Measurements from ENCODE around the gene FAM76B. TPM values are rescaled to one million over a fixed set of nuclear protein-coding genes. Genes with fewer than 3 reads are reported as not detected.

Gene FAM76B
- total and polyA plus RNA-seq, 9 of the 15 experiments (the other 6 are each of a cell fraction or from before 2014, with no cell fraction given): 22.5 to 60.0 (median 35.0) TPM

DNA sequence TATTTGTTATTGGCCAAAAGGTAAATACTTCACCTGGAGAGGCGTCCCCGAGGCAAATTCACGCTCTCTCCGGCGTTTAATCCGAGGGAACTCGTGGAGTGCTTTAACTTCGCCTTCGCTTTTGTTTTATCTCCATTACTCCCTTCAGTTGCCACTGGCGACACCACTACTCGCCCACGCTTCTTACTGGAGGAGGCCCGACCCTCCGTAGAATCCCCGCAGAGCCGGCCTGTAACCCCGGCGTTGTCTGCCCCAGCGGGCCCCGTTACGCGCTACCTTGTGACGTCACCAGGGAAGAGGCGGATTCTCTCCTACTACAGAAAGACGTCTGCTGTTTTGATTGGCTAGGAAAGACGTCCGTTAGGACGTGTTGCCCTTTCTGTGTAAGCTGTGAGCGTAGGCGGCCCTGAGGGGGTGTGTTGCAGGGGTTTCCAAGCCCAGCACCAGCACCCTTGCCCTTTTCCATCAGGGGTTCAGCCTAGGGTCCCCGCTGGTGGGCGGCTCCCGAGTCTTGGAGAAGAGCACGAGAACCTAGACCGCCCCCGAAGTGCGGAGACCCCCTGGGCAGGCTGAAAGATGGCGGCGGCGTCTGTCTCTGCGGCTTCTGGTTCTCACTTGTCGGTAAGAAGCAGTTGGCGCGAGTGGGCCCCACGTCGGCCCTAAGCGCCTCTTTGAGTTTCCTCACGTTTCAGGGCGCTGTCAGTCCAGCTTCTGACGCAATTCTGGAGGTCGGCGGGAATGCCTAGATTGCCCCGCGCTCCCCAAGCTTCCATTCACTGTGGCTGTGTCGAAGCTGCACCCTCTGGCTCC lies 746 bp upstream of the FAM76B start, which contains the start of gene CEP57 (continued):
- peak; percentile 70 to 92 (median 86) for TF ChIP-seq YY1 (IDR thresholded peaks at IDR 0.05; ENCODE audit: borderline replicate concordance in 1 of 3, control insufficient read depth in 1 of 3, extremely low read depth in 1 of 3, insufficient read depth in 3 of 3, insufficient read length in 1 of 3, insufficient replicate concordance in 2 of 3, low read depth in 1 of 3, low read length in 2 of 3)
- TF ChIP-seq, protein P1, sequence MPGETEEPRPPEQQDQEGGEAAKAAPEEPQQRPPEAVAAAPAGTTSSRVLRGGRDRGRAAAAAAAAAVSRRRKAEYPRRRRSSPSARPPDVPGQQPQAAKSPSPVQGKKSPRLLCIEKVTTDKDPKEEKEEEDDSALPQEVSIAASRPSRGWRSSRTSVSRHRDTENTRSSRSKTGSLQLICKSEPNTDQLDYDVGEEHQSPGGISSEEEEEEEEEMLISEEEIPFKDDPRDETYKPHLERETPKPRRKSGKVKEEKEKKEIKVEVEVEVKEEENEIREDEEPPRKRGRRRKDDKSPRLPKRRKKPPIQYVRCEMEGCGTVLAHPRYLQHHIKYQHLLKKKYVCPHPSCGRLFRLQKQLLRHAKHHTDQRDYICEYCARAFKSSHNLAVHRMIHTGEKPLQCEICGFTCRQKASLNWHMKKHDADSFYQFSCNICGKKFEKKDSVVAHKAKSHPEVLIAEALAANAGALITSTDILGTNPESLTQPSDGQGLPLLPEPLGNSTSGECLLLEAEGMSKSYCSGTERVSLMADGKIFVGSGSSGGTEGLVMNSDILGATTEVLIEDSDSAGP (CRISPR knock-in tag; IDR thresholded peaks at IDR 0.05): no peak
- TF ChIP-seq HLTF (IDR thresholded peaks at IDR 0.05): no peak
- TF ChIP-seq SMARCA4 (IDR thresholded peaks at IDR 0.05): no peak
- peak; percentile 37 for TF ChIP-seq PHF20 (IDR thresholded peaks at IDR 0.05; ENCODE audit: partially characterized antibody)
- TF ChIP-seq CHCHD3 (CRISPR knock-in tag; IDR thresholded peaks at IDR 0.05): no peak
- peak; percentile 34 for TF ChIP-seq ARID1B (IDR thresholded peaks at IDR 0.05)
- no peak for TF ChIP-seq HNRNPH1 (optimal IDR thresholded peaks at IDR 0.05; ENCODE audit: low read depth, low read length)
- TF ChIP-seq, protein P2, sequence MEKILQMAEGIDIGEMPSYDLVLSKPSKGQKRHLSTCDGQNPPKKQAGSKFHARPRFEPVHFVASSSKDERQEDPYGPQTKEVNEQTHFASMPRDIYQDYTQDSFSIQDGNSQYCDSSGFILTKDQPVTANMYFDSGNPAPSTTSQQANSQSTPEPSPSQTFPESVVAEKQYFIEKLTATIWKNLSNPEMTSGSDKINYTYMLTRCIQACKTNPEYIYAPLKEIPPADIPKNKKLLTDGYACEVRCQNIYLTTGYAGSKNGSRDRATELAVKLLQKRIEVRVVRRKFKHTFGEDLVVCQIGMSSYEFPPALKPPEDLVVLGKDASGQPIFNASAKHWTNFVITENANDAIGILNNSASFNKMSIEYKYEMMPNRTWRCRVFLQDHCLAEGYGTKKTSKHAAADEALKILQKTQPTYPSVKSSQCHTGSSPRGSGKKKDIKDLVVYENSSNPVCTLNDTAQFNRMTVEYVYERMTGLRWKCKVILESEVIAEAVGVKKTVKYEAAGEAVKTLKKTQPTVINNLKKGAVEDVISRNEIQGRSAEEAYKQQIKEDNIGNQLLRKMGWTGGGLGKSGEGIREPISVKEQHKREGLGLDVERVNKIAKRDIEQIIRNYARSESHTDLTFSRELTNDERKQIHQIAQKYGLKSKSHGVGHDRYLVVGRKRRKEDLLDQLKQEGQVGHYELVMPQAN (IDR thresholded peaks at IDR 0.05; ENCODE audit: borderline replicate concordance): peak; percentile 70; the same call in 1 of the 2 replicates
- TF ChIP-seq MCM7 (IDR thresholded peaks at IDR 0.05): no peak
- TF ChIP-seq ZSCAN29 (IDR thresholded peaks at IDR 0.05): no peak
- no peak; the same call in 1 of the 2 replicates for TF ChIP-seq ZNF766 (CRISPR knock-in tag; conservative IDR thresholded peaks at IDR 0.05)
- TF ChIP-seq, protein P3, sequence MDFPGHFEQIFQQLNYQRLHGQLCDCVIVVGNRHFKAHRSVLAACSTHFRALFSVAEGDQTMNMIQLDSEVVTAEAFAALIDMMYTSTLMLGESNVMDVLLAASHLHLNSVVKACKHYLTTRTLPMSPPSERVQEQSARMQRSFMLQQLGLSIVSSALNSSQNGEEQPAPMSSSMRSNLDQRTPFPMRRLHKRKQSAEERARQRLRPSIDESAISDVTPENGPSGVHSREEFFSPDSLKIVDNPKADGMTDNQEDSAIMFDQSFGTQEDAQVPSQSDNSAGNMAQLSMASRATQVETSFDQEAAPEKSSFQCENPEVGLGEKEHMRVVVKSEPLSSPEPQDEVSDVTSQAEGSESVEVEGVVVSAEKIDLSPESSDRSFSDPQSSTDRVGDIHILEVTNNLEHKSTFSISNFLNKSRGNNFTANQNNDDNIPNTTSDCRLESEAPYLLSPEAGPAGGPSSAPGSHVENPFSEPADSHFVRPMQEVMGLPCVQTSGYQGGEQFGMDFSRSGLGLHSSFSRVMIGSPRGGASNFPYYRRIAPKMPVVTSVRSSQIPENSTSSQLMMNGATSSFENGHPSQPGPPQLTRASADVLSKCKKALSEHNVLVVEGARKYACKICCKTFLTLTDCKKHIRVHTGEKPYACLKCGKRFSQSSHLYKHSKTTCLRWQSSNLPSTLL (IDR thresholded peaks at IDR 0.05): no peak
- TF ChIP-seq ZNF133 (CRISPR knock-in tag; IDR thresholded peaks at IDR 0.05): no peak
- TF ChIP-seq SMARCE1 (IDR thresholded peaks at IDR 0.05): peak; percentile 41; the same call in 1 of the 2 replicates
- TF ChIP-seq MYNN (IDR thresholded peaks at IDR 0.05): no peak
- TF ChIP-seq MYNN (CRISPR knock-in tag; IDR thresholded peaks at IDR 0.05): no peak
- TF ChIP-seq, protein P4, sequence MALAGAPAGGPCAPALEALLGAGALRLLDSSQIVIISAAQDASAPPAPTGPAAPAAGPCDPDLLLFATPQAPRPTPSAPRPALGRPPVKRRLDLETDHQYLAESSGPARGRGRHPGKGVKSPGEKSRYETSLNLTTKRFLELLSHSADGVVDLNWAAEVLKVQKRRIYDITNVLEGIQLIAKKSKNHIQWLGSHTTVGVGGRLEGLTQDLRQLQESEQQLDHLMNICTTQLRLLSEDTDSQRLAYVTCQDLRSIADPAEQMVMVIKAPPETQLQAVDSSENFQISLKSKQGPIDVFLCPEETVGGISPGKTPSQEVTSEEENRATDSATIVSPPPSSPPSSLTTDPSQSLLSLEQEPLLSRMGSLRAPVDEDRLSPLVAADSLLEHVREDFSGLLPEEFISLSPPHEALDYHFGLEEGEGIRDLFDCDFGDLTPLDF (CRISPR knock-in tag; IDR thresholded peaks at IDR 0.05): peak; percentile 76; the same call in 1 of the 2 replicates
- TF ChIP-seq TEAD4 (IDR thresholded peaks at IDR 0.05; ENCODE audit: low read length): 0 out of 2 replicates have a peak, but pooled peaks have one; percentile 3
- no peak for TF ChIP-seq TEAD4 (CRISPR knock-in tag; IDR thresholded peaks at IDR 0.05; ENCODE audit: borderline replicate concordance)
- no peak for TF ChIP-seq PHF21A (IDR thresholded peaks at IDR 0.05; ENCODE audit: borderline replicate concordance, low read depth)
- peak; percentile 55; the same call in 1 of the 2 replicates for TF ChIP-seq NR2C2 (CRISPR knock-in tag; IDR thresholded peaks at IDR 0.05)
- TF ChIP-seq NR2C2 (tag; IDR thresholded peaks at IDR 0.05): peak; percentile 71

Data from K562 (cell line).